Trophoblast cell (in vitro differentiated cells and primary cell): Measurements from ENCODE around the gene PCDH10.

Experiments used
- DNase-seq, 2 donors: peaks; one replicate each; pipeline ENCODE4 v3.0.0-alpha.2; 2016
- H2AFZ ChIP-seq: 2 replicates; pipeline ENCODE4 v1.6.1; 2013; ENCODE audit warnings: low read length, moderate library complexity, mild to moderate bottlenecking; ENCODE audit not compliant: insufficient read depth, poor library complexity
- H2AK5ac ChIP-seq: 2 replicates; pipeline ENCODE4 v1.6.1; 2013; ENCODE audit warnings: mild to moderate bottlenecking, low read length
- H2BK120ac ChIP-seq: 2 replicates; pipeline ENCODE4 v1.6.1; 2013; ENCODE audit warnings: low read length, mild to moderate bottlenecking, moderate library complexity; ENCODE audit not compliant: insufficient read depth, poor library complexity
- H2BK12ac ChIP-seq: 2 replicates; pipeline ENCODE4 v1.6.1; 2013; ENCODE audit warnings: mild to moderate bottlenecking, low read length, moderate library complexity
- H2BK5ac ChIP-seq: 2 replicates; pipeline ENCODE4 v1.6.1; 2013; ENCODE audit warnings: low read length, low read depth, moderate library complexity, mild to moderate bottlenecking; ENCODE audit not compliant: poor library complexity
- H3K14ac ChIP-seq: 2 replicates; pipeline ENCODE4 v1.6.1; 2013; ENCODE audit warnings: mild to moderate bottlenecking, low read length
- H3K18ac ChIP-seq: 2 replicates; pipeline ENCODE4 v1.6.1; 2013; ENCODE audit warnings: mild to moderate bottlenecking, low read length
- H3K23ac ChIP-seq: 2 replicates; pipeline ENCODE4 v1.6.1; 2013; ENCODE audit warnings: low read length
- H3K27ac ChIP-seq: 2 replicates; pipeline ENCODE4 v1.5.1; 2013; ENCODE audit warnings: low read depth, mild to moderate bottlenecking, inconsistent platforms, low read length, moderate library complexity
- H3K27me3 ChIP-seq: 2 replicates; pipeline ENCODE4 v1.6.1; 2013; ENCODE audit warnings: inconsistent platforms, mild to moderate bottlenecking, low read length, moderate library complexity; ENCODE audit not compliant: insufficient read depth
- H3K36me3 ChIP-seq, 2 experiments: 1 replicate in 1 of 2; 2 replicates in 1 of 2; pipeline ENCODE4 v1.6.1; 2013; ENCODE audit warnings: low read length in 2 of 2, mild to moderate bottlenecking in 2 of 2, moderate library complexity in 1 of 2; ENCODE audit not compliant: insufficient read depth in 2 of 2, control insufficient read depth in 1 of 2
- H3K4ac ChIP-seq: 2 replicates; pipeline ENCODE4 v1.6.1; 2013; ENCODE audit warnings: low read depth, mild to moderate bottlenecking, low read length, moderate library complexity
- H3K4me1 ChIP-seq, 2 experiments: 1 replicate in 1 of 2; 2 replicates in 1 of 2; pipeline ENCODE4 v1.6.1; 2013; ENCODE audit warnings: low read length in 2 of 2, mild to moderate bottlenecking in 2 of 2, moderate library complexity in 1 of 2; ENCODE audit not compliant: insufficient read depth in 2 of 2, control insufficient read depth in 1 of 2
- H3K4me2 ChIP-seq: 2 replicates; pipeline ENCODE4 v1.6.1; 2013; ENCODE audit warnings: inconsistent platforms, mild to moderate bottlenecking, low read length, moderate library complexity
- H3K4me3 ChIP-seq: 2 replicates; pipeline ENCODE4 v1.5.1; 2013; ENCODE audit warnings: mild to moderate bottlenecking, low read depth, low read length, inconsistent platforms
- H3K79me1 ChIP-seq: one replicate; pipeline ENCODE4 v1.6.1; 2013; ENCODE audit warnings: low read length
- H3K79me2 ChIP-seq: 2 replicates; pipeline ENCODE4 v1.6.1; 2013; ENCODE audit warnings: low read length, mild to moderate bottlenecking; ENCODE audit not compliant: control insufficient read depth, insufficient read depth, poor library complexity
- H3K9ac ChIP-seq: 2 replicates; pipeline ENCODE4 v1.6.1; 2013; ENCODE audit warnings: mild to moderate bottlenecking, low read length
- H3K9me3 ChIP-seq: 2 replicates; pipeline ENCODE4 v1.6.1; 2013; ENCODE audit warnings: low read depth, mild to moderate bottlenecking, control low read depth, inconsistent platforms, low read length; ENCODE audit not compliant: insufficient read depth
- H4K12ac ChIP-seq: 2 replicates; pipeline ENCODE4 v1.6.1; 2013; ENCODE audit warnings: low read depth, mild to moderate bottlenecking, low read length, moderate library complexity
- H4K8ac ChIP-seq: 2 replicates; pipeline ENCODE4 v1.6.1; 2013; ENCODE audit warnings: low read depth, mild to moderate bottlenecking, low read length, moderate library complexity
- H4K91ac ChIP-seq: one replicate; pipeline ENCODE4 v1.6.1; 2013; ENCODE audit warnings: low read depth, mild to moderate bottlenecking, low read length, moderate library complexity
- WGBS: extraction: QIAGEN DNeasy Blood & Tissue Kit; methylation state at CpG from one replicate; pipeline ENCODE4 v1.1.7; 2013; ENCODE audit warnings: missing lambda C conversion rate; ENCODE audit not compliant: insufficient read length, insufficient coverage; ENCODE audit errors: extremely low coverage; 5-methylcytosine and 5-hydroxymethylcytosine counted together

The PCDH10 gene

DNA sequence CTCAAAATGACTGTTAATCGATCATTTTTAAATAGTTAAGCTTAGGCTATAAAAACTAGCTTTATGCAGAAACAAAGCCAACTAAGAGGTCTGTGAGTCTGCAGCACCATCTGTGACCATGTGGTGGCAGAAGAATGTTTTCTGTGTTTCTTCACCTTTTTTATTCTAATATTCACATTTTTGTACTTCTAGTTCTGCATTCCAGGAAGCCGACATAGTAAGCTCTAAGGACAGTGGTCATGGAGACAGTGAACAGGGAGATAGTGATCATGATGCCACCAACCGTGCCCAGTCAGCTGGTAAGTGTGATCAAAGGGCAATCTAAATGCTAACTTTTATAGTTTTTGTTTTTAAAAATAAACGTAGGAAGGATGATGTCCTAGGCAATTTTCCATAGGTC, 5.6 kb downstream of the PCDH10 start:
- no peaks in the 10 kb centered on the region for H3K36me3 ChIP-seq
- H3K4ac ChIP-seq = no peak overlapping the region
- no peak overlapping the region for H3K4me3 ChIP-seq
- no peaks in the 10 kb centered on the region for H3K79me1 ChIP-seq
- no peak overlapping the region for H2BK12ac ChIP-seq
- no peaks in the 10 kb centered on the region for H3K79me2 ChIP-seq
- H3K9ac ChIP-seq = no peak overlapping the region
- H3K27me3 ChIP-seq = peaks cover 28% of the 10 kb centered on the region
- peaks cover 18 to 21% of the 10 kb centered on the region in 2 experiments for H3K4me1 ChIP-seq
- no CpG with 5 or more reads among the region's 4 CpGs for WGBS
- no peak overlapping the region for H3K14ac ChIP-seq
- no peak overlapping the region for H4K8ac ChIP-seq
- peak; percentile 13 to 62 for DNase-seq
- no peak overlapping the region for H4K12ac ChIP-seq
- H3K27ac ChIP-seq = no peak overlapping the region
- no peak overlapping the region for H3K18ac ChIP-seq
- H2BK120ac ChIP-seq = no peak overlapping the region
- H4K91ac ChIP-seq = no peak overlapping the region
- H2AFZ ChIP-seq = no peak overlapping the region
- no peak overlapping the region for H2AK5ac ChIP-seq
- no peak overlapping the region for H2BK5ac ChIP-seq
- no peak overlapping the region for H3K4me2 ChIP-seq
- H3K23ac ChIP-seq = no peak overlapping the region
- peaks cover 2% of the 10 kb centered on the region for H3K9me3 ChIP-seq

GRCh38 chr4:133156096-133156495, 7.0 kb downstream of the PCDH10 start:
- Histone ChIP-seq H2BK12ac (peak overlapping the region; percentile 23), H3K27me3 (peaks cover 14% of the 10 kb centered on the region), H3K4me2 (no peak overlapping the region), H3K18ac (no peak overlapping the region), H3K4me1 (peaks cover 9 to 12% of the 10 kb centered on the region in 2 experiments), H3K4me3 (no peak overlapping the region), H2BK120ac (no peak overlapping the region), H3K36me3 (no peaks in the 10 kb centered on the region), H3K14ac (no peak overlapping the region), H3K9me3 (no peaks in the 10 kb centered on the region), H4K91ac (no peak overlapping the region), H2AFZ (no peak overlapping the region), H3K79me2 (no peaks in the 10 kb centered on the region), H4K12ac (no peak overlapping the region), H4K8ac (no peak overlapping the region), H2AK5ac (no peak overlapping the region), H3K4ac (no peak overlapping the region), H3K9ac (no peak overlapping the region), H3K23ac (no peak overlapping the region), H3K27ac (no peak overlapping the region), H3K79me1 (no peaks in the 10 kb centered on the region), H2BK5ac (no peak overlapping the region)
- no CpG with 5 or more reads among the region's 5 CpGs for WGBS
- no peak for DNase-seq

DNA sequence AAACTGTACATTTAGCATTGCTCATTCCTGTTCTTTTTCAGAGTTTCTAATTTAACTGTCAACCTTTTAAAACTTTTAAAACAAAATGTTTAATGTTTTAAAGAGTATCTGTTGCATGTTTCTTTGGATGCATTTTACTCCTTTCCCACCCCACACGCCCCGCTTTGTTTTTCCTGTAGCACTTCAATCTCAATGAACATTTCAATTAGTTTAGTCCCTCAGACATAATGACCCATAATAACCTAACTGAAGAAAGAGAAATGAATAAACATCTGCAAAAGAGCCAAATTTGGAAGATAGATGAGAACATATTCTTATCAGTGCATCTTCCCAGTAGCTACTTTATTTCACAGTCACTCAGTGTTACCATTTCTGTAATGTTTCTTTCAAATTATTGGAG, 7.5 kb downstream of the PCDH10 start:
- Histone ChIP-seq H2AK5ac (no peak overlapping the region), H3K79me2 (no peaks in the 10 kb centered on the region), H3K36me3 (no peaks in the 10 kb centered on the region), H3K14ac (no peak overlapping the region), H3K18ac (no peak overlapping the region), H3K9me3 (no peaks in the 10 kb centered on the region), H3K4me1 (peaks cover 5 to 7% of the 10 kb centered on the region in 2 experiments), H4K12ac (no peak overlapping the region), H2BK120ac (no peak overlapping the region), H3K27ac (no peak overlapping the region), H4K8ac (no peak overlapping the region), H2AFZ (no peak overlapping the region), H3K4me2 (no peak overlapping the region), H3K4ac (no peak overlapping the region), H3K23ac (no peak overlapping the region), H3K79me1 (no peaks in the 10 kb centered on the region), H3K27me3 (peaks cover 10% of the 10 kb centered on the region), H3K9ac (no peak overlapping the region), H4K91ac (no peak overlapping the region), H2BK5ac (no peak overlapping the region), H3K4me3 (no peak overlapping the region), H2BK12ac (no peak overlapping the region)
- no CpG with 5 or more reads among the region's 2 CpGs for WGBS
- no peak for DNase-seq

GRCh38 chr4:133157460-133158160, 8.5 kb downstream of the PCDH10 start:
- DNase-seq = no peak
- H2AFZ ChIP-seq = no peak overlapping the region
- H3K27me3 ChIP-seq = peaks cover 2% of the 10 kb centered on the region
- no peak overlapping the region for H3K9ac ChIP-seq
- H3K36me3 ChIP-seq = no peaks in the 10 kb centered on the region
- no peak overlapping the region for H3K4me2 ChIP-seq
- no peak overlapping the region for H3K18ac ChIP-seq
- no peak overlapping the region for H4K91ac ChIP-seq
- H3K27ac ChIP-seq = no peak overlapping the region
- H3K4me3 ChIP-seq = no peak overlapping the region
- H4K8ac ChIP-seq = no peak overlapping the region
- H3K4ac ChIP-seq = no peak overlapping the region
- H2AK5ac ChIP-seq = no peak overlapping the region
- no peaks in the 10 kb centered on the region for H3K79me2 ChIP-seq
- H3K14ac ChIP-seq = no peak overlapping the region
- no peak overlapping the region for H2BK120ac ChIP-seq
- no peak overlapping the region for H3K23ac ChIP-seq
- no peak overlapping the region for H2BK5ac ChIP-seq
- no peaks in the 10 kb centered on the region for H3K79me1 ChIP-seq
- WGBS = no CpG with 5 or more reads among the region's 5 CpGs
- no peak overlapping the region for H2BK12ac ChIP-seq
- no peak overlapping the region for H4K12ac ChIP-seq
- H3K4me1 ChIP-seq = no peaks in the 10 kb centered on the region
- H3K9me3 ChIP-seq = no peaks in the 10 kb centered on the region
